ENCODE measurements around the gene CFAP126.
"Not testable (repeated sequence)": the region's sequence is repeated elsewhere in the genome, so short reads cannot be mapped to it uniquely, and the experiment has no call there.

GRCh38 chr1:161389158-161389557 lies 21.5 kb upstream of the CFAP126 start:
- TF ChIP-seq POLR2A, CTCF (IDR thresholded peaks at IDR 0.05): not testable (repeated sequence)

Data from ovary (tissue), 3 donors.